NCI-H1694 (cell line): ENCODE results near the gene ITGB5.
"Not testable (repeated sequence)": the region's sequence is repeated elsewhere in the genome, so short reads cannot be mapped to it uniquely, and the experiment has no call there.

Source experiments
- DNase-seq: peaks from one replicate; lab custom pipeline; 2025; lab: John Stamatoyannopoulos, UW

The ITGB5 gene

GRCh38 chr3:124770336-124771082 is 116.7 kb downstream of the ITGB5 start:
- no peak for DNase-seq

GRCh38 chr3:124769462-124769861 is 117.7 kb downstream of the ITGB5 start:
- DNase-seq, result no peak

GRCh38 chr3:124768812-124769211 is 118.4 kb downstream of the ITGB5 start:
- DNase-seq, result no peak

GRCh38 chr3:124767691-124768090 is 119.5 kb downstream of the ITGB5 start:
- DNase-seq, result no peak

- DNase-seq, result no peak
These were observed 119.9 kb downstream of the ITGB5 start for GRCh38 chr3:124767264-124767663.

GRCh38 chr3:124766113-124767095 is 120.8 kb downstream of the ITGB5 start:
- no peak for DNase-seq

GRCh38 chr3:124765197-124765840 is 121.8 kb downstream of the ITGB5 start:
- DNase-seq, result no peak

- no peak for DNase-seq
These were observed 122.4 kb downstream of the ITGB5 start for GRCh38 chr3:124764746-124765145.

- no peak for DNase-seq
These were observed 123.4 kb downstream of the ITGB5 start for GRCh38 chr3:124763644-124764358.

GRCh38 chr3:124763206-124763605 is 124.0 kb downstream of the ITGB5 start:
- DNase-seq, result no peak

GRCh38 chr3:124762661-124763011 is 124.5 kb downstream of the ITGB5 start:
- DNase-seq, result no peak

- DNase-seq, result no peak
These were observed 125.1 kb downstream of the ITGB5 start for GRCh38 chr3:124761935-124762660.

GRCh38 chr3:124761250-124761796 is 125.8 kb downstream of the ITGB5 start:
- DNase-seq, result peak; percentile 83

- peak; percentile 10 for DNase-seq
These were observed 126.6 kb downstream of the ITGB5 start for GRCh38 chr3:124760601-124761000.

- DNase-seq, result no peak
These were observed 127.3 kb downstream of the ITGB5 start for GRCh38 chr3:124759666-124760401.

- no peak for DNase-seq
These were observed 128.1 kb downstream of the ITGB5 start for GRCh38 chr3:124758851-124759635.

GRCh38 chr3:124757926-124758325 is 129.2 kb downstream of the ITGB5 start:
- not testable (repeated sequence) for DNase-seq

- no peak for DNase-seq
These were observed 135.1 kb downstream of the ITGB5 start for GRCh38 chr3:124752051-124752450.

- no peak for DNase-seq
These were observed 135.7 kb downstream of the ITGB5 start for GRCh38 chr3:124751501-124751900.
